A673 (cell line): Measurements from ENCODE around the gene SEPTIN8. TPM values are rescaled to one million over a fixed set of nuclear protein-coding genes. Genes with fewer than 3 reads are reported as not detected.

Experiments used
- BruUV-seq: library from RNA; stranded (reverse); fragments of 400-500 nt; replicated peaks from 2 replicates; lab custom pipeline; 2021; lab: Mats Ljungman, UMichigan
- CTCF ChIA-PET: fragments of 300-600 bp; sonication (Branson Sonifier 250); formaldehyde crosslinking; loops from one replicate; lab custom pipeline; 2022; ENCODE audit warnings: antibody characterized with exemption; lab: Charles Lee
- POLR2A ChIA-PET: fragments of 300-600 bp; sonication (Branson Sonifier 250); formaldehyde crosslinking; loops from one replicate; lab custom pipeline; 2022; ENCODE audit warnings: antibody characterized with exemption; ENCODE audit not compliant: low non-redundant PET; lab: Charles Lee
- DNase-seq: peaks from one replicate; pipeline ENCODE4 v3.0.0-alpha.2; 2015; ENCODE audit warnings: low spot score
- H3K27ac ChIP-seq: fragments of 200-600 bp; sonication (generic); 2 replicates; pipeline ENCODE4 v1.5.1; 2016; ENCODE audit warnings: mixed run types, low read depth, mild to moderate bottlenecking, mixed read lengths, antibody characterized with exemption, low read length; ENCODE audit not compliant: poor library complexity, severe bottlenecking
- H3K27me3 ChIP-seq: fragments of 200-600 bp; sonication (generic); replicated peaks from 2 replicates; pipeline ENCODE4 v1.6.1; 2017; ENCODE audit warnings: mixed run types, low read depth, mild to moderate bottlenecking, mixed read lengths, antibody characterized with exemption, low read length; ENCODE audit not compliant: insufficient read depth, poor library complexity
- H3K36me3 ChIP-seq: fragments of 200-600 bp; sonication (generic); 2 replicates; pipeline ENCODE4 v1.6.1; 2016; ENCODE audit warnings: mixed run types, mild to moderate bottlenecking, mixed read lengths, antibody characterized with exemption, low read length; ENCODE audit not compliant: insufficient read depth, poor library complexity, severe bottlenecking
- H3K4me1 ChIP-seq: fragments of 200-600 bp; sonication (generic); 2 replicates; pipeline ENCODE4 v1.6.1; 2017; ENCODE audit warnings: mixed run types, mild to moderate bottlenecking, mixed read lengths, antibody characterized with exemption, low read length; ENCODE audit not compliant: insufficient read depth, poor library complexity, severe bottlenecking
- H3K4me3 ChIP-seq: fragments of 200-600 bp; sonication (generic); 2 replicates; pipeline ENCODE4 v1.5.1; 2016; ENCODE audit warnings: low read depth, mixed run types, mild to moderate bottlenecking, mixed read lengths, low read length; ENCODE audit not compliant: poor library complexity, severe bottlenecking
- H3K9me3 ChIP-seq: fragments of 200-600 bp; sonication (generic); 2 replicates; pipeline ENCODE4 v1.6.1; 2016; ENCODE audit warnings: mixed run types, low read depth, mild to moderate bottlenecking, mixed read lengths, antibody characterized with exemption, low read length; ENCODE audit not compliant: poor library complexity, severe bottlenecking
- EZH2 ChIP-seq: fragments of 200-600 bp; sonication (generic); IDR thresholded peaks from 2 replicates; pipeline ENCODE4 v1.6.1; 2017; ENCODE audit warnings: borderline replicate concordance, low read depth, mild to moderate bottlenecking, mixed read lengths, antibody characterized with exemption, low read length; ENCODE audit not compliant: poor library complexity, severe bottlenecking
- intact Hi-C: fragments of 100-400 bp; cut with micrococcal nuclease; formaldehyde crosslinking; loops from one replicate; pipeline ENCODE4 v1.10.0; 2022; ENCODE audit not compliant: unreplicated experiment
- total RNA-seq: library from RNA; stranded (reverse); gene quantifications from 2 replicates; pipeline ENCODE4 v1.2.3, GENCODE V29; 2021
- TF ChIP-seq, protein P1 (sequence below): fragments of 300-800, 200-600 bp; sonication (generic); conservative IDR thresholded peaks from 2 replicates; pipeline ENCODE4 v1.5.1; 2017; ENCODE audit warnings: low read depth, mild to moderate bottlenecking, antibody characterized with exemption, low read length, moderate library complexity, mixed read lengths

Gene SEPTIN8
- total RNA-seq, 1 experiment from 2014 or later: 26.4 TPM

DNA sequence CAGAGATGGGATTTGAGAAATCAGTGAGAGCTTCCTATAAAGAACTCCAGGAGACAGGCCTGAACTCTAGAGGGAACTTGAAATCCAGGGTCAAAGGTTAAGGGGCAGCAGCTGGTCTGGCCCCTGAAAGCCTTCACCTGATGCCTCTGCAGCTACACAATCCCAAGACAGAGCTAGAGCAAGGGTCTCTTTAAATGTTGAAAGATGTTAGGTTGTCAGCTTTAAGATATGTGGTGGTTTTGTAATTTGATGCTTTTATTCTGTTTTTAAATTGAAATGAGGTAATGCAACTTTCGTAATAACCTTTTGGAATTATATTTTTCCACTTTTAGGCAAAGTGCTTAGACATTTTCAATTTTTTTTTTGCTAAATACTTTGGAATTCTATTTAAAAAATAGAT lies 38.4 kb upstream of the SEPTIN8 start:
- H3K9me3 ChIP-seq: no peaks in the 10 kb centered on the region
- intact Hi-C loops: no loop called here
- BruUV-seq: no TSS peak
- ChIA-PET POLR2A (no interaction called here), CTCF (no interaction called here)
- no peak for DNase-seq
- TF ChIP-seq EZH2: no peak
- TF ChIP-seq, protein P1, sequence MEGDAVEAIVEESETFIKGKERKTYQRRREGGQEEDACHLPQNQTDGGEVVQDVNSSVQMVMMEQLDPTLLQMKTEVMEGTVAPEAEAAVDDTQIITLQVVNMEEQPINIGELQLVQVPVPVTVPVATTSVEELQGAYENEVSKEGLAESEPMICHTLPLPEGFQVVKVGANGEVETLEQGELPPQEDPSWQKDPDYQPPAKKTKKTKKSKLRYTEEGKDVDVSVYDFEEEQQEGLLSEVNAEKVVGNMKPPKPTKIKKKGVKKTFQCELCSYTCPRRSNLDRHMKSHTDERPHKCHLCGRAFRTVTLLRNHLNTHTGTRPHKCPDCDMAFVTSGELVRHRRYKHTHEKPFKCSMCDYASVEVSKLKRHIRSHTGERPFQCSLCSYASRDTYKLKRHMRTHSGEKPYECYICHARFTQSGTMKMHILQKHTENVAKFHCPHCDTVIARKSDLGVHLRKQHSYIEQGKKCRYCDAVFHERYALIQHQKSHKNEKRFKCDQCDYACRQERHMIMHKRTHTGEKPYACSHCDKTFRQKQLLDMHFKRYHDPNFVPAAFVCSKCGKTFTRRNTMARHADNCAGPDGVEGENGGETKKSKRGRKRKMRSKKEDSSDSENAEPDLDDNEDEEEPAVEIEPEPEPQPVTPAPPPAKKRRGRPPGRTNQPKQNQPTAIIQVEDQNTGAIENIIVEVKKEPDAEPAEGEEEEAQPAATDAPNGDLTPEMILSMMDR: no peak
- peaks cover 4% of the 10 kb centered on the region for H3K4me1 ChIP-seq
- no peaks in the 10 kb centered on the region for H3K36me3 ChIP-seq
- H3K4me3 ChIP-seq: no peak overlapping the region
- H3K27ac ChIP-seq: no peak overlapping the region
- peaks cover 21% of the 10 kb centered on the region for H3K27me3 ChIP-seq

GRCh38 chr5:132814503-132815294 lies 37.7 kb upstream of the SEPTIN8 start:
- no TSS peak for BruUV-seq
- no peaks in the 10 kb centered on the region for H3K9me3 ChIP-seq
- no peaks in the 10 kb centered on the region for H3K36me3 ChIP-seq
- peaks cover 4% of the 10 kb centered on the region for H3K4me1 ChIP-seq
- POLR2A ChIA-PET: no interaction called here
- no peak overlapping the region for H3K27ac ChIP-seq
- intact Hi-C loops: no loop called here
- H3K27me3 ChIP-seq: peaks cover 21% of the 10 kb centered on the region
- CTCF ChIA-PET: no interaction called here
- H3K4me3 ChIP-seq: no peak overlapping the region
- TF ChIP-seq EZH2: no peak
- TF ChIP-seq, protein P1: no peak
- no peak for DNase-seq

GRCh38 chr5:132813599-132814502 lies 36.8 kb upstream of the SEPTIN8 start:
- H3K27me3 ChIP-seq: peaks cover 21% of the 10 kb centered on the region
- BruUV-seq: no TSS peak
- peak; percentile 40 for DNase-seq

More at GRCh38 chr5:132813599-132814502, 36.8 kb upstream of the SEPTIN8 start:
- H3K4me1 ChIP-seq: no peaks in the 10 kb centered on the region
- no peaks in the 10 kb centered on the region for H3K36me3 ChIP-seq
- intact Hi-C loops: no loop called here
- no peaks in the 10 kb centered on the region for H3K9me3 ChIP-seq
- CTCF ChIA-PET: no interaction called here
- POLR2A ChIA-PET: no interaction called here
- peak overlapping the region; percentile 43 for H3K4me3 ChIP-seq
- TF ChIP-seq EZH2: no peak
- TF ChIP-seq, protein P1: no peak
- H3K27ac ChIP-seq: no peak overlapping the region
